IMR-90 (cell line): ENCODE data around the gene TIE1. TPM values are rescaled to one million over a fixed set of nuclear protein-coding genes. Genes with fewer than 3 reads are reported as not detected.

Experiments used
- ATAC-seq: fragments of 200-7000 bp; cut with Tn5 transposase; 2 replicates; pipeline ENCODE4 v1.9.1; 2020; ENCODE audit warnings: low read depth, mild to moderate bottlenecking, moderate library complexity
- BruUV-seq: library from RNA; stranded (reverse); fragments of 400-500 nt; replicated peaks from 2 replicates; lab custom pipeline; 2021; lab: Mats Ljungman, UMichigan
- CTCF ChIA-PET: fragments of 300-600 bp; formaldehyde crosslinking; extraction: SDS; loops from one replicate; lab custom pipeline; 2021; ENCODE audit warnings: antibody characterized with exemption; lab: Yijun Ruan, JAX
- POLR2A ChIA-PET: fragments of 300-600 bp; sonication (Branson Sonifier 250); formaldehyde crosslinking; loops from one replicate; lab custom pipeline; 2022; ENCODE audit warnings: antibody characterized with exemption; ENCODE audit not compliant: unreplicated experiment; lab: Charles Lee
- DNase-seq: peaks from one replicate; pipeline ENCODE4 v3.0.0; 2013
- H2AFZ ChIP-seq: replicated peaks from 2 replicates; pipeline ENCODE3; 2013; ENCODE audit warnings: low read length, mild to moderate bottlenecking; ENCODE audit not compliant: poor library complexity
- H2AK5ac ChIP-seq: 2 replicates; pipeline ENCODE4 v1.6.1; 2013; ENCODE audit warnings: low read depth, low read length, inconsistent platforms
- H2AK9ac ChIP-seq: replicated peaks from 2 replicates; pipeline ENCODE3; 2013; ENCODE audit warnings: mild to moderate bottlenecking, low read depth, low read length, moderate library complexity; ENCODE audit not compliant: poor library complexity
- H2BK120ac ChIP-seq: 2 replicates; pipeline ENCODE4 v1.6.1; 2013; ENCODE audit warnings: low read depth, low read length, inconsistent platforms
- H2BK15ac ChIP-seq: 3 replicates; pipeline ENCODE4 v1.6.1; 2013; ENCODE audit warnings: low read depth, low read length, inconsistent platforms
- H2BK20ac ChIP-seq: 2 replicates; pipeline ENCODE4 v1.6.1; 2013; ENCODE audit warnings: low read depth, mild to moderate bottlenecking, inconsistent platforms, low read length, moderate library complexity
- H2BK5ac ChIP-seq: 2 replicates; pipeline ENCODE4 v1.6.1; 2013; ENCODE audit warnings: mild to moderate bottlenecking, low read depth, low read length, inconsistent platforms; ENCODE audit not compliant: poor library complexity, severe bottlenecking
- H3K14ac ChIP-seq: replicated peaks from 2 replicates; pipeline ENCODE4 v1.6.1; 2013; ENCODE audit warnings: low read depth, low read length, inconsistent platforms
- H3K18ac ChIP-seq: 2 replicates; pipeline ENCODE4 v1.6.1; 2013; ENCODE audit warnings: low read depth, low read length, control low read depth
- H3K23ac ChIP-seq: 2 replicates; pipeline ENCODE4 v1.6.1; 2013; ENCODE audit warnings: low read depth, low read length, inconsistent platforms
- H3K27ac ChIP-seq: 2 replicates; pipeline ENCODE4 v1.5.1; 2013; ENCODE audit warnings: mild to moderate bottlenecking, control low read depth, low read length; ENCODE audit not compliant: insufficient read depth
- H3K27me3 ChIP-seq: 2 replicates; pipeline ENCODE4 v1.6.1; 2013; ENCODE audit warnings: low read length; ENCODE audit not compliant: control insufficient read depth, insufficient read depth
- H3K36me3 ChIP-seq: 2 replicates; pipeline ENCODE4 v1.6.1; 2013; ENCODE audit warnings: low read length, mixed read lengths; ENCODE audit not compliant: control insufficient read depth, insufficient read depth
- H3K4ac ChIP-seq: 2 replicates; pipeline ENCODE4 v1.6.1; 2013; ENCODE audit warnings: low read depth, low read length, inconsistent platforms
- H3K4me1 ChIP-seq: 2 replicates; pipeline ENCODE4 v1.6.1; 2013; ENCODE audit warnings: low read length, mixed read lengths; ENCODE audit not compliant: control insufficient read depth, insufficient read depth
- H3K4me2 ChIP-seq: 2 replicates; pipeline ENCODE4 v1.6.1; 2013; ENCODE audit warnings: low read depth, mild to moderate bottlenecking, control low read depth, low read length, moderate library complexity
- H3K4me3 ChIP-seq: 2 replicates; pipeline ENCODE4 v1.5.1; 2013; ENCODE audit warnings: low read depth, mild to moderate bottlenecking, control low read depth, low read length, moderate library complexity; ENCODE audit not compliant: insufficient read depth
- H3K56ac ChIP-seq: 2 replicates; pipeline ENCODE4 v1.6.1; 2013; ENCODE audit warnings: low read length, inconsistent platforms; ENCODE audit not compliant: insufficient read depth; ENCODE audit errors: extremely low read depth
- H3K79me1 ChIP-seq, 2 experiments: 2 replicates each; pipeline ENCODE4 v1.6.1; 2013; ENCODE audit warnings: low read length in 2 of 2, inconsistent platforms in 1 of 2, low read depth in 1 of 2
- H3K9ac ChIP-seq: 2 replicates; pipeline ENCODE4 v1.6.1; 2013; ENCODE audit warnings: low read depth, low read length, control low read depth
- H3K9me1 ChIP-seq: 2 replicates; pipeline ENCODE4 v1.6.1; 2013; ENCODE audit warnings: low read length, inconsistent platforms; ENCODE audit not compliant: insufficient read depth
- H3K9me3 ChIP-seq: 2 replicates; pipeline ENCODE4 v1.6.1; 2013; ENCODE audit warnings: low read length; ENCODE audit not compliant: control insufficient read depth, insufficient read depth
- H4K20me1 ChIP-seq: 2 replicates; pipeline ENCODE4 v1.6.1; 2013; ENCODE audit warnings: low read length, inconsistent platforms; ENCODE audit not compliant: insufficient read depth
- H4K5ac ChIP-seq: 2 replicates; pipeline ENCODE4 v1.6.1; 2013; ENCODE audit warnings: mild to moderate bottlenecking, low read depth, low read length, control low read depth
- H4K8ac ChIP-seq, 2 experiments: 2 replicates each; pipeline ENCODE4 v1.6.1; 2013; ENCODE audit warnings: low read depth in 2 of 2, low read length in 2 of 2, control low read depth in 1 of 2, inconsistent platforms in 1 of 2
- H4K91ac ChIP-seq: 2 replicates; pipeline ENCODE4 v1.6.1; 2013; ENCODE audit warnings: low read depth, low read length, inconsistent platforms; ENCODE audit not compliant: insufficient read depth
- NFE2L2 ChIP-seq: fragments of 150-350 bp; IDR thresholded peaks from 2 replicates; pipeline ENCODE4 v1.6.1; 2016; ENCODE audit warnings: low read depth, mild to moderate bottlenecking, low read length
- RCOR1 ChIP-seq: IDR thresholded peaks from 2 replicates; pipeline ENCODE4 v1.6.1; 2012; ENCODE audit warnings: mild to moderate bottlenecking, low read length, improper control_type of control experiment; ENCODE audit not compliant: insufficient replicate concordance
- WGBS, 2 experiments: methylation state at CpG; one replicate each; pipeline versions ENCODE4 v1.1.5 to v1.1.7; 2013; ENCODE audit warnings: missing lambda C conversion rate in 2 of 2; ENCODE audit not compliant: insufficient read length in 1 of 2; ENCODE audit errors: extremely low coverage in 2 of 2; 5-methylcytosine and 5-hydroxymethylcytosine counted together
- dilution Hi-C: fragments of 300-500 bp; cut with HindIII; formaldehyde crosslinking; loops from one replicate; pipeline ENCODE4 v1.14.3; 2018; ENCODE audit warnings: low sequenced_read_pairs; ENCODE audit not compliant: unreplicated experiment
- in situ Hi-C: fragments of 300-500 bp; cut with MboI; formaldehyde crosslinking; loops from 3 replicates; pipeline ENCODE4 v1.14.3; 2019; ENCODE audit warnings: low sequenced_read_pairs, inconsistent platforms, mixed read lengths
- intact Hi-C: fragments of 100-400 bp; cut with micrococcal nuclease; formaldehyde crosslinking; loops from 2 replicates; pipeline ENCODE4 v1.10.0; 2022
- polyA plus RNA-seq, 3 experiments: library from polyadenylated mRNA; depleted of rRNA; stranded (reverse); fragments of >200 nt; gene quantifications; 2 replicates each; pipeline ENCODE4 v1.2.3, GENCODE V29; 2012; ENCODE audit warnings: low replicate concordance in 1 of 3
- total RNA-seq: library from RNA; depleted of rRNA; stranded (reverse); fragments of >200 nt; gene quantifications from 2 replicates; pipeline ENCODE4 v1.2.3, GENCODE V29; 2012
- TF ChIP-seq, protein P1 (sequence below): fragments of 150-350 bp; IDR thresholded peaks from 2 replicates; pipeline ENCODE4 v1.6.1; 2017; ENCODE audit warnings: mild to moderate bottlenecking, antibody characterized with exemption, low read length, low read depth

Gene TIE1
- total and polyA plus RNA-seq, 2 of the 4 experiments (the other 2 are of a cell fraction) = 2.3 to 7.5 TPM

DNA sequence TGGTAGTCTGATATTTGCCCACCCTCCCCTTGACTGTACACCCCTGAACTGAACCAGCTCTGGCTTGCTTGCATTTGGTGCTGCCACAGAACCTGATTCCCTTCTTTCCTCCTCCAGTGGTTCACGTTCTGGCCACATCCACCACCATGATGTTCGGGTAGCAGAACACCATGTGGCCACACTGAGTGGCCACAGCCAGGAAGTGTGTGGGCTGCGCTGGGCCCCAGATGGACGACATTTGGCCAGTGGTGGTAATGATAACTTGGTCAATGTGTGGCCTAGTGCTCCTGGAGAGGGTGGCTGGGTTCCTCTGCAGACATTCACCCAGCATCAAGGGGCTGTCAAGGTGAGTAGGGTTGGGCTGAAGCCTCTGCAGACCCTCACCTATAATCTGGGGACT is 59.8 kb downstream of the TIE1 start:
- no peak overlapping the region for H2AK5ac ChIP-seq
- CTCF ChIA-PET = no interaction called here
- intact Hi-C loops = no loop called here

More for the DNA sequence above, 59.8 kb downstream of the TIE1 start:
- H3K9me3 ChIP-seq = no peaks in the 10 kb centered on the region
- in situ Hi-C loops (no loop called here), dilution Hi-C loops (no loop called here)
- H3K9ac ChIP-seq = no peak overlapping the region; the same call in 1 of the 2 replicates
- peaks cover 21% of the 10 kb centered on the region; the same call in 1 of the 2 replicates for H4K20me1 ChIP-seq
- no peak overlapping the region for H2BK20ac ChIP-seq
- H3K18ac ChIP-seq = no peak overlapping the region
- H3K4me2 ChIP-seq = 0 out of 2 replicates have a peak overlapping the region, but pooled peaks have one; percentile 8
- no peak overlapping the region for H3K14ac ChIP-seq
- H3K56ac ChIP-seq = no peak overlapping the region
- no peak overlapping the region for H3K4ac ChIP-seq
- WGBS, 2 experiments = no CpG with 5 or more reads among the region's 4 CpGs
- H2AK9ac ChIP-seq = no peak overlapping the region
- no TSS peak for BruUV-seq
- H3K79me1 ChIP-seq = peaks cover 14 to 54% of the 10 kb centered on the region in 2 experiments; a peak in 3 of 4 replicates
- POLR2A ChIA-PET = no interaction called here
- H3K27ac ChIP-seq = no peak overlapping the region
- H3K23ac ChIP-seq = no peak overlapping the region
- no peak overlapping the region for H2BK15ac ChIP-seq
- no peaks in the 10 kb centered on the region for H3K27me3 ChIP-seq
- no peak overlapping the region for H2AFZ ChIP-seq
- no peak for ATAC-seq
- H3K36me3 ChIP-seq = peaks cover 46% of the 10 kb centered on the region
- H2BK120ac ChIP-seq = no peak overlapping the region
- no peak overlapping the region for H3K4me3 ChIP-seq
- H3K4me1 ChIP-seq = peaks cover 6% of the 10 kb centered on the region; the same call in 1 of the 2 replicates
- H4K8ac ChIP-seq = no peak overlapping the region
- no peak overlapping the region for H4K5ac ChIP-seq
- H2BK5ac ChIP-seq = no peak overlapping the region
- TF ChIP-seq, protein P1, sequence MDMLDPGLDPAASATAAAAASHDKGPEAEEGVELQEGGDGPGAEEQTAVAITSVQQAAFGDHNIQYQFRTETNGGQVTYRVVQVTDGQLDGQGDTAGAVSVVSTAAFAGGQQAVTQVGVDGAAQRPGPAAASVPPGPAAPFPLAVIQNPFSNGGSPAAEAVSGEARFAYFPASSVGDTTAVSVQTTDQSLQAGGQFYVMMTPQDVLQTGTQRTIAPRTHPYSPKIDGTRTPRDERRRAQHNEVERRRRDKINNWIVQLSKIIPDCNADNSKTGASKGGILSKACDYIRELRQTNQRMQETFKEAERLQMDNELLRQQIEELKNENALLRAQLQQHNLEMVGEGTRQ = no peak
- TF ChIP-seq RCOR1 = no peak
- TF ChIP-seq NFE2L2 = no peak
- DNase-seq = no peak
- H3K9me1 ChIP-seq = peaks cover 16% of the 10 kb centered on the region; the same call in 1 of the 2 replicates
- no peak overlapping the region for H4K91ac ChIP-seq
